Activated CD4-positive, alpha-beta T cell treated with anti-CD3 and anti-CD28 coated beads, Interleukin-2, Interleukin-6, amounts not matched to agents 100 ng/mL and 50 ng/mL, durations not matched to agents 16 hours and 8 hours (primary cell): ENCODE results near the gene SP9.
A peak's percentile ranks its signal among the peaks of the same experiment; 100 is the strongest.

ENCODE experiments used
- DNase-seq: peaks from one replicate; pipeline ENCODE4 v3.0.0-alpha.2; 2020

SP9 gene

DNA sequence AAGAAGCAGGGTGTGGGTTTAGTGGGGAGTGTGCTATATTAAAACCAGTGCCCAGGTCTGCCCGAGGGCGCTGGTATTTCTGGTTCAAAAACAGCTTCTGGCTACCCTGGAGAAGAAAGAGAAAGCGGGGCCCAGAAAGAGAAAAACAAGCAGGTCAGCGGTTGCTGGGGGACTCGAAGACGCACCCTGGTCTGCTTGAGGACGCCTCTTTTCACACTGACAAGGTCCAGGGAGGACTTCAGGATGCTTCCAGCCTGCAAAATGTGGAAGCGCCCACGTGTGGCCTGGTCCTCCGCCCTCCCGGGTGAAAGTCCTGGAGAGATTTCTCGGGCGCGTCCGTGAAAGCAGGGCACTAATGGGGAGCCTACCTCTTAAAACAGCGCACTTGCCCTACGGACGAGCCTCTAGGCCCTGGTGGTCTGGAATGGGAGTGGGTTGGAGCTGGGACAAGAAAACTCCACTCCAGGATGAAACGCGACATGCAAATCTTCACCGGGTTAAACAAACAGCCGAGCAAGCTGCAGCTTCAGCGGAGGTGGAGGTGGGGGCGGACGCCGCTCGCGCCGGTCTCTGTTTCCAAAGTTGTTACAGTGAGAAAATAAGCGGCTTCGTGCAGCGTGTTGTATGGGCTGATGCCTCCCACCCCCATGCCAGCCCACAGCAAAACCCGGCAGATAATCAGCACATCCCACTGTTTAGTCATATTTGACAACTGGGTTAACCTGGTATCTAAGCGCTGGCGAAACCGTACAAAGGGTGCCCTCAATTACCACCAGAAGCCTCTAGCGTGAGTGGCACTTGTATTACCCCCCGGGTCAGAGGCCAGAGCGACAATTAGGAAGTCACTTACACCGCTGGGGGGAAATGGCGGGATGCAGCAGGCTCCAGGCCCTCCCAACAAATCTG lies 1.1 kb upstream of the SP9 start:
- no peak for DNase-seq

DNA sequence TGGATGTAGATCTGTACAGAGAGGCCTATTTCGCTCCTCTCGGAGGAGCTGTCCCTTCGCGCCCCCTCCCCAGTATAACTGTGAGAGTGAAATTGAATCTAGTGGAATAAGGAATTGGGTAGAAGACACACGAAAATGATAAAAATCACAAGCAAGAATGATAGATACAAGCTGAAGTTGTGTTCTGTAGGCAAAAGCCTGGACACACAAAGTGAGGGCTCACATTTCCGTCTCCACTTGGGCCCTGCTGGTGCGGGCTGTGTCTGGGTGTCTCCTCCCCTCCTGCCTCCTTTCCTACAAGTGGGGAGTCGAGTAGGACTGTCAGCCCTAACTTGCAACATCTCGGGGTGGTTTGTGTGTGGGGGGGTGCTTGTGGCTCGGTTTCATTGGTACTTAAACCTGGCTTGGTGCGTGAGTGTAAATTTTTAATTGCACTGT lies 457 bp upstream of the SP9 start:
- no peak for DNase-seq

DNA sequence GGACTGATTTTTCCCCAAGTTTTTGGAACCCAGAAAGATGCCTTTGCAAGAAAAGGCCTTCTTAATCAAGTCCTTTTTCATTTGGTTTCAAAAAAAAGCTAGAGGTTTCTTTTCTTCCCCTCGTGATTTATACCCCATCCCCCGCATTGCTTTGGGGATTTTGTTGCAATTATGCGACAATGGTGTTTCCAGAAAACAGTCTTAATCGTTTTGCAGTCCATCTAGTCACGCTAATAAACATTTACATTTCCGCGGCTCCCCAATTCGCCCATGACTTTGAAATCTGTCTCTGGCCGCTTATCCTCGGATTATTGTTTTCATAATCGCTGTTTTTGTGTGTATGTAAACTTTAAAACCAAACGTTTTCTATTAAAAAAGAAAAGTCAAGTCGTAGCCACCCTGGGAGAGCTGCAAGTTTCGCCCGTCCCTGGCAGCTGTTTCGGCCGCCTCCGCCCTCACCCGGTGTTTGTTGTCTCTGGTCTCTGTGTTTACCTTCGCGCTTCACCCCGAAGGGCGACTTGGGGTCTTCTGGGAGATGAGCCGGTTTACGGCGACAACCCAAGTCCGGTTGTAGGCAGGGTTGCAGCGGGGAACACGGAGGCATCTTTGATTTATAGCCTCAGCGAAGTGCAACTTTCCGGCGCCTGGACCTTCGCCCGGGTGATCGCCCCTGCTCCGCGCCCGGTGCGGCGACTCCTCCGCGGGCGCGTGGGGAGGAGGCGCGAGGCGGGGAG lies 667 bp downstream of the SP9 start:
- no peak for DNase-seq

DNA sequence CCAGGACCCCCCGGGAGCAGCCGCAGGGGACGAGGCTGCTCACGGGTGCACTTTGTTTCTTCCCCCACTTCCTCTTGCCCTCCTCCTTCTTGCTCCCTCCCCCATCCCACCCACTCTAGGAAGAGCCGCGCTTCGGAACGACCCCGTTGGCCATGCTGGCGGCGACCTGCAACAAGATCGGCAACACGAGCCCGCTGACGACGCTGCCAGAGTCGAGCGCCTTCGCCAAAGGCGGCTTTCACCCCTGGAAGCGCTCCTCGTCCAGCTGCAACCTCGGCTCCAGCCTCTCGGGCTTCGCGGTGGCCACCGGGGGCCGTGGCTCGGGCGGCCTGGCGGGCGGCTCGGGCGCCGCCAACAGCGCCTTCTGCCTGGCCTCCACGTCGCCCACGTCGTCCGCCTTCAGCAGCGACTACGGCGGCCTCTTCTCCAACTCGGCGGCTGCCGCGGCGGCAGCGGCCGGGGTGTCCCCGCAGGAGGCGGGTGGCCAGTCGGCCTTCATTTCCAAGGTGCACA lies 1.3 kb downstream of the SP9 start:
- DNase-seq = no peak

DNA sequence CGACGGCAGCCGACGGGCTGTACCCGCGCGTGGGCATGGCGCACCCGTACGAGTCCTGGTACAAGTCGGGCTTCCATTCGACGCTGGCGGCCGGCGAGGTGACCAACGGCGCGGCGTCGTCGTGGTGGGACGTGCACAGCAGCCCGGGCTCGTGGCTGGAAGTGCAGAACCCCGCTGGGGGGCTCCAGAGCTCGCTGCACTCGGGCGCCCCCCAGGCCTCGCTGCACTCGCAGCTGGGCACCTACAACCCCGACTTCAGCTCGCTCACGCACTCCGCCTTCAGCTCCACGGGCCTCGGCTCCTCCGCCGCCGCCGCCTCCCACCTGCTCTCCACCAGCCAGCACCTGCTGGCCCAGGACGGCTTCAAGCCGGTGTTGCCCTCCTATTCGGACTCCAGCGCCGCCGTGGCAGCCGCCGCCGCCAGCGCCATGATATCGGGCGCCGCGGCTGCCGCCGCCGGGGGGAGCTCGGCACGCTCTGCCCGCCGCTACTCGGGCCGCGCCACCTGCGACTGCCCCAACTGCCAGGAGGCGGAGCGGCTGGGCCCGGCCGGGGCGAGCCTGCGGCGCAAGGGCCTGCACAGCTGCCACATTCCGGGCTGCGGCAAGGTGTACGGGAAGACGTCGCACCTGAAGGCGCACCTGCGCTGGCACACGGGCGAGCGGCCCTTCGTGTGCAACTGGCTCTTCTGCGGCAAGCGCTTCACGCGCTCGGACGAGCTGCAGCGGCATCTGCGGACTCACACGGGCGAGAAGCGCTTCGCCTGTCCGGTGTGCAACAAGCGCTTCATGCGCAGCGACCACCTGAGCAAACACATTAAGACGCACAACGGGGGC lies 2.0 kb downstream of the SP9 start:
- DNase-seq = peak; percentile 60

DNA sequence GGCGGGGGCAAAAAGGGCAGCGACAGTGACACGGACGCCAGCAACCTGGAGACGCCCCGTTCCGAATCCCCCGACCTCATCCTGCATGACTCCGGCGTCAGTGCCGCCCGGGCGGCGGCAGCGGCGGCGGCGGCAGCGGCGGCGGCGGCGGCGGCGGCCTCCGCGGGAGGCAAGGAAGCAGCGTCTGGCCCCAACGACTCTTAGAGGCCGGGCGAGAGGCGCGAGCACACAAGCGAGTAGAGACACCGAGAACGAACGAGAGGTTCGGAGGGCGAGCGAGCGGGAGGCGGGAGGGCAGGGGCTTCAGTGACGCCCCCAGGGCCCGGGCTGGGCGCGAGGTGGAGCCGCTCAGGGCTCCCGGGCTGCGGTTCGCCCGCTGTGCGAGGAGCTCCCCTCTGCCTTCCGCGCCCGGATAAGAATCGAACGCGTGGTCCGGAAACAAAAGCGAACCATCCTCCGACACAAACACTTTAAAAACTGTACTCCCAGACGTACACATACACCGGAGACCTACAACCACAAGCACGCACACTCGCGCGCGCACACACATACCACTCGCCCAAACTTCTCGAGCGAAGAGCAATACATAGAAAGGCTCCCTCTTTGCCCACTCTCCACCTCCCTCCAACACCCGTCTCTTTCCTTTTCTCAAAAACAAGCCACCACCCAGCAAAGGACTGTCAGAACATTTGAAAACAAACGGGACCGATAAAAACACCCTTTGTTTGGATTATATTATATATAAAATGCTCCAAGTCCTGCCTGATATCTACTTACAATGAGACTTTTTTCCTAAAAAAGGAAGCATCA lies 2.8 kb downstream of the SP9 start:
- peak; percentile 47 for DNase-seq

DNA sequence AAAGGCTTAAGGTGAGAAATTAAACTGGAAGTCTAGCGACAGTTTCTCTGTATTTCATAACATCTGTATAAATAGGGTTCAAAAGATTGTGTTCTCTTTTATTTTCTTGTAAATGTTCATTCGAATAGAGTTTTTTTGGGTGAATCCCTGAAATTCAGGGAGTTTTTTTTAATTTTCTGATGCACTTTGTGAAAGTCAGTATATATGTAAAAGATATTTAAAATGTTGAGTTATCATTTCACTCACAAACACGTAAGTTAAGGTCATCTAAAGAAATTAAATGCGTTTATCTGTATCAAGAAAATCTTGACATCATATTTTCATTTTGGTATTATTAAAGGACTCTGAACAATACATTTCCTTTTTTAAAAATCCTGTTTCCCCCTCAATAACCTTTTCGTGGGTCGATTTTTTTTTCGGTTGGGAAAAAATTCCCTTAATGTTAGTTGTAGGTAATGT lies 3.4 kb downstream of the SP9 start:
- no peak for DNase-seq

DNA sequence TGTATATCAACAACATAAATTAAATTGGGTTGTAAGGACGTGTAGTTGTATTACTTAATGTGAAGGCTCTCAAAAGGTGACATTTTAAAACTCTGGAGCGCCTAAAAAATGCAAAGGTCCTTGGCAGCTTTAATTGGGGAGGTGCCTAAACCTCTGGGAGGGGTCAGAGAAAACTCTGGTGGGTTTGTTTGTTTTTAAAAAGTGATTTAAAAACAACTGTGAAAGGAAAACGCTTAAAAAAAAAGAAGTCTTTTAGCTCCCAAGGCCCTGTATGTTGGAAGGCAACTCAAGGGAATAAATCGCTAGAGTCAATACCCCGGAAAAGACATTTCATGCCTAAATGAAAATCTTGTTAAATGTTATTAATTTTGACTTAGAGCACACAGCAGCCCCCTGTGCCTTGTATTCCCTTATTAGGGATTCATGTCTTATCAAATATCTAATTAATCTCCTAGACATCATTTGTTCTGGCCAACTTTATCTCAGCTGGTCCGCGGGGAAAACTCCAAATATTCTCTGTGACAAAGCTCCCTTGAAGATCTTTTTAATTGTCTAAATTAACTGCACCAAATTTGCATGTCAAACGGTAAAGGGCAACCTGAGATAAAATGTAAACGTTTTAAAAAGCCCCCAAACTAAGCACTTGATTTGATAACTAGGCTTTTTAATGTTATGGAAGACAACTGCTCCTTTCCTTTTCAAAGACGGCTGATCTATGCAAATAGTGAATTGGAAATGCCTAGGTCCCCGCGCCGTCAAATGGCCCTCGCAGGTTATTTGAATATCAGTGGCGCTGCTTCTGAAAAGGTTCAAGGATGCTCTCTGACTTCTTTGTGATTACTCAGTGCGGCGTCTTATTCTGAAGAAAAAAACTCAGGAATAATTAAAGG lies 4.2 kb downstream of the SP9 start:
- DNase-seq = no peak

DNA sequence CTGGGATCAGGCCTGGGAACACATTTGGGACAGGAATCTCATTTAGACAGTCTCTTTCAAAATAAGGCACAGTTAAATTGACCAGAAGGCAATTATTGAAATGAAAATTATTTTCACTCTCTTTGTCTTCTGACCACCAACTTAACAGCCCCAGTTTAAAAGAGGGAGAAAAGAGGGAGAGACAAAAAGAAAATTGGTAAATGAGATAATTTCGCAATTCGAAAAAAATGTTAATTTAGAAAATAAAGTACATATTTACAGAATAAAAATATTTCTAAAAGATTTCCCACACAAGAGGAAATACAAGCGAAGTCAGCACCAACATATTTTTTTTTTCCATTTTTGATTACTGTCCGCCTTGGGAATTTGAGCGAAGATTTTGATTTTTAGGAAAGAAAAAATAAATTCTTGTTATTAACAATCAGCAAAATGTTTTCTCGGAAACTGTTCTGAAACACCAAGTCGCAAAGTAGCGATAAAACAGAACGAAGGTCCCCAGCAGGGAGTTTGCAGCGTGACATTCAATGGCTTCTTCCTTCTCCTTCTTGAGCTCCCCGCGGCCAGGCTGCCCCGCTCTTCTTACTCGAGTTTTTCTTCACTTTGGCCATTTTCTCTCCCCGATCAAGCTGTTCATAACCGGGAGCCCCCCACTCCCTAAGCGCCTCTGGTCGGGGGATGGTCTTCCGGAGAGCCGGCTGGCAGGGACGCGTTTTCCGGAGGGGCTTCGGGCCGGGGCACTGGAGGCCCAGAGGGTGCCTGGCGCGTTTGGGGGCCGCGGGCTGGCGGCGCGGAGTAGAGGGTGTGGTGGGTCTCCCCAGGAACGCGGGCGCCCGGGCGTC lies 5.0 kb downstream of the SP9 start:
- DNase-seq = no peak

DNA sequence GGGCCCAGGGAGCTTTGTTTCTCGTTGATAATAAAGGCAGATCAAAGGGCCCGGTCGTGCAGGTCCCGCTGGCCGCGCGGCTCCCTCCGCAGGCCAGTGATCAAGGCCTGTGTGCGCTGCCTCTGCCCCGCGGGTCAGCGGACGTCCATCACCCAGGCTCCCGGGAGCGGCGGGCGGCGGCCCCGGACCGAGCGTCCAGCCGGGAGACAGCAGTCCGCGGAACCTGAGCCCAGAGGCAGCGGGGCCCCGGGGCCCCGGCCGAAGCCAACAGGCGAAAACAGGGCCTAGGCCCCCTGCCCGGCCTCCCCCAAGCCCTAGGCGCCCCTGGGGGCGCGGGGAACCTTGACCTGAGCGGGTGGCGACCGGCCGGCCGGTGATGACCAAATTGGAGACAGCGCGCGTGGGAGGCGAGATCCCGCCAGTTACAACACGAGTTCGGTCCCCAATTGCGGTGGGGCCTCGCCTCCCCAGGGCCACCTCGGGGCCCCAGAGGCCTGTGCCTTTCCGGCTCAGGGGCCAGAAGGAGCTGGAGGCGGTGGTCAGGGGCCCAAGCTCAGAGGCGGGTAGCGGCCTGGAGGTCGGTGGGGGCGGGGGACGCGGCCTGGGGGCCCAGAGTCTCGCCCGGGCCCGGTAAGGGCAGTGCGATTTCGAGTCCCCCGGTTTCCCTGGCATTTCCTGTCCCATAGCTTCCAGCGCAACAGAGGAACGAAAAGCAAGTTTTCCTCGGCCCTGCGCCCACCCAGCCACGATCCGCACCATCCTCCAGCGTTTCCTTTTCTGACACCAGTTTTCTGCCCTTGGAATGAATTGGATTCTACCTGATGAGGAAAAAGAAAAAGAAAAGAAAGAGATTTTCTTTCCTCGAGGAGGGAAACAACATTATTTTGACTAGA lies 5.9 kb downstream of the SP9 start:
- no peak for DNase-seq

DNA sequence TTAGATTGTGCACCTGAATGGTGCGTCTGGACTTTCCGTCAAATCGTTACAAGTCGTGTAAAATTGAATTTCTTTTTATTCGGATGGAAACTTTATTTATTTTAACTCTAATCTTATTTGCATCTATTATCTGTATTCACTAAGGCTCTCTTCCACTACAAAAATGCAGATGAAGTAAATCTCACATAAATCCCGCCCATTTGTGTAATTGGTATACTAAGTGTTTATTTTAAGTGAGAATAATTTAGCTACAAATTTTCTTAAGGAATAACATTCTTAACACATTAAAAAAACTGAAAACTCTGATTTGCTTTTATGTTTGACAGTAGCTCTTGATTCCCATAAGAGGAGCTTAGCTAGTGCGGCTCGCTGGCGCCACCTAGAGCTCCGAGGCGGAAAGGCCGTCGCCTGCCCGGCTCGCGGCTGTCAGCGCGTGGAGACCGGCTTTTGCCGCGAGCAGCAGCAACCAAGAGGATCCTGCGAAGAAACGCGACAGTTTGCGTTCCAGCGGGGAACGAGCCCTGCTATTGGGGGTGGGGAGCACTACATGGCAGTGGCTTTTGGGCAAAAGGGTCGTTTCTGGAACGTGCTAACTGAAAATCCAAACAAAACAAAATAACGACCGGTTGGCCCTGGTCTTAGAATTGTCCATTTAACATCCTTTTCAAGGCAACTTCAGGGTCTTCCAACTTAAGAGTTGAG lies 6.7 kb downstream of the SP9 start:
- DNase-seq = peak; percentile 92

DNA sequence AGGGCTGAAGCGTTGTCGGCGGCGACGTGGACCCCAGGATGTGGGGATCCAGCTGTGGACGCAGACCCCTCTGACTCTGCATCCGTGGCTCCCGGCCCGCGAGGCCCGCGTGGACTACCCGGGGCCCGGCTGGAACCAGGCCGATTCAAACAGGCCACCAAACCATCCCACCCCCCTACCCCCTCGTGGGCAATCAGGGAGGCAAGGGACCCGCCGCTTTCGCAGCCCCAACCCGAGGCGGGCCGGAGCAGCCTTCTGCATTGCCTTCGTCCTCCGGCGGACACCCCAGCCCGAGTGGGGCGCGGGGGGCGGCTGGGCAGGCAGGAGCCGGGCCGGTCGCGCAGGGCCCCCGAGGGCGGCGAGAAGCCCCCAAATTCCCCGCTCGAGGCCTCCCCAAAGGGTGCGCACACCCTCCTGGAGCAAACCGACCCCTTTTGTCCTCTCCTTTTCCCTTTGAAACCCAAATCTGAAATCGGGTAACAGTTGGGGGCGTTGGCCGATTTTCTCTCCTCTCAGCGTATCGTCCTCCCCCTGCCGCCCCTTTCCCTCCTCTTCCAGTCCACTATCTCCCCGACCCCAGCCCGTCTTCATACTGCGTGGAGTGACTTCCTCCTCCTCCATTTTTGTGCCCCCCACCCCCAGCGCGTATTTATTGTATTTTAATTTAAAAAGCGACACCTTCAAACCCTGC lies 7.4 kb downstream of the SP9 start:
- no peak for DNase-seq

DNA sequence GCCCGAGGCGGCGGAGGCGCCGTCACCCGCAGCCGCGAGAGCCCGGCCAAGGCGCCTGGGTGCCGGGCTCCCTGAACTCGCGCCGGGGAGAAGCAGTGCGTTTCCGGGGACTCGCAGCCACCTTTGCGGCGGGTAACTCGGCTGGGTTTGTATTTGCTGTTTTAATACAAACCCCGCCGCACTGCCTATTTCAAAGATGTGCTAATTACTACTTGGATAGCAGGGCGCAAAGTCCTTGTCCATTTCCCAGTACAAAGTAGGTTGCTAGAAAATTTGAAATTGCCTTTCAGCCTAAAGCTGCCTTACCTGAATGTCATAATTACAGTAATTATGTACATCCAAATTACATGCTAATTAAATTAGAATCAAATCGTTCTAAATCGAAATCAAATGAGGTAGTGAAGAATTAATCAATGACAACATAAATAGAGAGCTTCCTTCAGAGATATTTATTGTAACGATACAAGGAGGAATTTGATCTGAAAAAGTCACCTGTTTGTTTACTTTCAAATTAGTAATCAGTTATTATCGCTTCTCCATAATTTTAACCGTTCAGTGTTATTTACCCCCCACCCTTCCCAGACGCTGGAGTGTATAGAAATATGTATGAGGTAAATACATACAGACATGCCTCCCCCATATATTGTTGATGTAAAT lies 8.1 kb downstream of the SP9 start:
- peak; percentile 37 for DNase-seq

DNA sequence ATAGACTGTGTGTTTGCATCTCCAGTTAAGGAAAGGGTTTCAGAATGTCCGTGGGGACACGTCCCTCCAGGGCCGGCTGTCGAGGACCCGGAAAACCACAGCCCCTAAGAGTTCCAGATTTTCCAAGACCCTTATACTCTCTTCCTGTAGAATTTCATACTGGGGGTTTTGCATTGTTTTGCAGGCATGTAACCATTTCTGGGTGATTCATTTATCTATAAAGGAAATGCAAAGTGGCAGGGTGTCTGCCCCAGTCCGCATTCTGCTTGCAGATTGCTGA lies 8.5 kb downstream of the SP9 start:
- DNase-seq = no peak

DNA sequence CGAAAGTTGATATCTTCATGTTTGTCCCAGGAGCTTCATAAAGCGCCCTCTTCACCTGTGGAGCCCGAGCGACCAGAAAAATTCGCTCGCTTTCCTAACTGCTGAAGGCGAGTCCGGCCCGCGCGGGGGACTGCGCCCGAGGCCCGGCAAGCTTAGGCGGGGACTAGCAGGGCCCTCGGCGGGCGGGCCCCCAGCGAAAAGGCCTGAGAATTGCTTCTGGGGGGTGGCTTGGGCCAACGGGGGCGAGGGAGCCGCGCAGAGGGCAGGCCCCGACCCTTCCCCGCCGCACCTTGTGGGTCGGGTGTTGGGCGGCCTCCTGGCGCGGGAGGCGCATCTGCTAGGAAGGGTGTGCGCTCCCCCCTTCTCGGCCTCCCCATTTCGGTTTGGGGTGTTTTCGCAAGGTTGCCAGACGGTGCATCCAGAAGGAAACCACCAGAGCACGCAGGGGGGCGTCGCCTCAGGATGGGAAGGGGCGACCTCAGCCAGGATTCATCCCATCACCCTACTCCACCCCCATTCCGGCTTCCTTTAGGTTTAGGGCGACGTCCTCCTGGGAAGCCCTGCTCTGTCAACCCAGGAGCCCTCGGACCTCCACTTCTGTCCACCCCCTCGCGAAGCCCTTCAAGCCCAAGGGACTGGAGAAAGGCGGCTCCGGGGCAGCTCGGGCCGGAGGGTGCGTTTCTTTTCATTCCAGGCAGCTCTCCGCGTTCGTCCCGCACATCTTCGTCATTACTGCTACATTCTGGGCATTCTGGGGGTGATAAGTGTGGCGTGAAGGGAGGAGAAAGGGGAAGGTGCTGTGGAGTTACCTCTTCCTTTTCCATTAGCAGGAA lies 9.1 kb downstream of the SP9 start:
- DNase-seq = no peak

DNA sequence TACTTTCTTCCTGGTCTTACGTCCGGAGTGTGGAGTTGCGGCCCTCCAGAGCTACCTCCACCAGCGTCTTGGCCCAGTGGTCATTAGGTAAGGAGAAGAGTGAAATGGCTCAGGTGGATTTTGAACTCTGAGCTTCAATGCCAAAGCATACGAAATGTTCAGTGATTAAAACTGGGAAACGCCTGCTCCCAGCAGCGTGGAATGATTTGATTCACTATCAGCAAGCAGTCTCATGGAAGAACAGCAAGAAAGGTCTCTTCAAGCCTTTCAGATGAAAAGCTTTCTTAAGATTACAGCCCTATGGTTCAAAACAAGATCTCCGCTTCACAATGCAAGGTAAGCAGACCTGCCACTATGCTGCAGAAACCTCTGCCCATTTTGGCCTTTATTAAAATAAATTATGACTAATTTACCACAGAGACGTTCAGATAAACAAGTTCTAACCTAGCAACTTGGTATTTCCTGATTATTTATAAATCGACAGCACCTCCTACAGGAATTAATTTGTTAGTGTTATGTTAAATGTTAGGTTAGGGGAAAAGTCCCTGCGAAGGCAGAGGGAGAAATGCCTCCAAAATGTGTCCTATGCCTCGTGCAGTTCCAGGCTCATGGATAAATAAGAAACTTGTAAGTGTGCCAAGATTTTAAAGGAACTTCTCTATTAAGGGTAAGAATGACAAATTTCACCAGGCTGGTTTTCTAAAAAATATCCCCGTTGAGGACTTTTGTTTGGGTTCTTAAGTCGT lies 10.1 kb downstream of the SP9 start:
- DNase-seq = no peak
